Suprapubic skin (tissue), 3 donors: ENCODE measurements around the gene CAMSAP1.

ENCODE experiments used
- CTCF ChIP-seq, 2 donors: fragments of 200-600 bp in 1 of 2; fragments of 450-650 bp in 1 of 2; sonication (generic) in 1 of 2; IDR thresholded peaks; one replicate each; pipeline ENCODE4 v1.5.1; 2016 to 2019; ENCODE audit warnings: antibody characterized with exemption in 2 of 2, mild to moderate bottlenecking in 1 of 2, moderate library complexity in 1 of 2
- EP300 ChIP-seq: sonication (generic); formaldehyde crosslinking; IDR thresholded peaks from one replicate; pipeline ENCODE4 v1.6.1; 2017; ENCODE audit warnings: antibody characterized with exemption
- POLR2A ChIP-seq, 2 donors: fragments of 450-650 bp; IDR thresholded peaks; one replicate each; pipeline ENCODE4 v1.6.1; 2017; ENCODE audit warnings: antibody characterized with exemption in 2 of 2, mild to moderate bottlenecking in 2 of 2, moderate library complexity in 2 of 2

- TF ChIP-seq CTCF (IDR thresholded peaks at IDR 0.05) (no peak), EP300 (no peak), POLR2A (IDR thresholded peaks at IDR 0.05) (no peak)
Measured at GRCh38 chr9:135902655-135903357, 4.5 kb downstream of the CAMSAP1 start.
